DMS79 (cell line): ENCODE results near the gene PBX1.
"Not testable (repeated sequence)": the region's sequence is repeated elsewhere in the genome, so short reads cannot be mapped to it uniquely, and the experiment has no call there.

Experiments
- DNase-seq: peaks from one replicate; lab custom pipeline; 2025; lab: John Stamatoyannopoulos, UW

Gene PBX1

DNA sequence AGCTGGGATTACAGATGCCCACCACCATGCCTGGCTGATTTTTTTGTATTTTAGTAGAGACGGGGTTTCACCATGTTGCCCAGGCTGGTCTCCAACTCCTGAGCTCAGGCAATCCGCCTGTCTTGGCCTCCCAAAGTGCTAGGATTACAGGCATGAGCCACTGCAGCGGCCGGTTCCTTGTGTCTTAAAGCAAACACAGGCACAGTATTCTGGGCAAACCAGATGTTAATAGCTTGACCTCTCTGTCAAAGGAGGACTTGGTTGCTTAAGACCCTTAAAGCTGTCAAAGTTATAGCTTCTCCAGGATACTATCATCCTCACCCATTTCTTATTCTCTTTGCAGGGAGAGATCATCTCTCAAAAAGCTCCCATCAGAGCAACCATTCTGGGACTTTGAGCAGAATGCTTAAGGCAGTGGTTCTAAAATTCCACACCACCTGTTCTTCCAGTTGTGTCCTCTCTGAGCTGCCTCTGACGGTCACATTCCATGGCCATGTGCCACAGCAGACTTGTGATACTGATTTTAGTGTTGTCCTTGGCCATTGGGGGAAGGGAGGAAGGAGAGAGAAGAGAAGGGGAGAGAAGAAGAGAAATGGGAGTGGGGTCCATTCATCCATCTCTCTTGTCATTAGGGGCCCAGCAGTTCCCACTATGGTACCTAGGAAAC lies 81.8 kb downstream of the PBX1 start:
- DNase-seq: no peak

- no peak for DNase-seq
These were observed 82.4 kb downstream of the PBX1 start for GRCh38 chr1:164641353-164641730.

DNA sequence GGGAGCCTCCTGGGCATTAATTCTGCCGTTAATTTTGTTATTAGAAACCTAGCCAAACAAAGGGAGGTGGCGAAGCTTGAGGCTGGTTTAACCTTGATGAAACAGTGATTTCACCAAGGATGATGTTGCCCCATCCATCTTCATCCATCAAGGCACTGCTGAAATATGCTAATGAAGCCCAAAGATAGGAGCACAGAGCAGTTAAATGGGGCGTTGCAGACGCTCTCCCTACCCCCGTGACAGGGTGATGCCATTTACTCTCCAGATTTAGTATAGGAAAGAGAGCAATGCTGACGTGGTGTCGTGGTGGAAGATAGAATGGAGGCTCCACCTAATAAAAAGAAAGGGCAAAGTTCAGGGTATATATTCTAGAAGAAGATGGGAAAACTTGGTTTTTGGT lies 84.0 kb downstream of the PBX1 start:
- DNase-seq: no peak

DNA sequence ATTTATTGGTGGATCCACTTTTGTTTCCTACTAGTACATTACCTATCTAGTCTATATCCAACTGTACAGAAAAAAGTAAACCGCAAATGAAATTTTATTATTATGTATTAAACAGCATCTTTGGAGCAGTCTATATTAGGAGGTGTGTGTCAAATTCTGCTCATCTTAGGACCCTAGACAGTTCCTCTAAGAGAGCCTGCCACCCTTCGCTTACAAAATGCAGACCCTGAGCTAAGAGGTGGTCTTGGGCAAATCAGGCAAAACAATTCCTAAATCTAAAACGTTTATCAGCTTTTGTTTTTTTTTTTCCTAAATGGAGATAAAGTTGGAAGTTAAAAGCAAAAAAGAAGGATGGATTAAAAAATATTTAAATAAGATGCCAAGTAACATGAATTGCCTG lies 85.3 kb downstream of the PBX1 start:
- no peak for DNase-seq

- no peak for DNase-seq
These were observed 86.0 kb downstream of the PBX1 start for GRCh38 chr1:164644774-164645644.

DNA sequence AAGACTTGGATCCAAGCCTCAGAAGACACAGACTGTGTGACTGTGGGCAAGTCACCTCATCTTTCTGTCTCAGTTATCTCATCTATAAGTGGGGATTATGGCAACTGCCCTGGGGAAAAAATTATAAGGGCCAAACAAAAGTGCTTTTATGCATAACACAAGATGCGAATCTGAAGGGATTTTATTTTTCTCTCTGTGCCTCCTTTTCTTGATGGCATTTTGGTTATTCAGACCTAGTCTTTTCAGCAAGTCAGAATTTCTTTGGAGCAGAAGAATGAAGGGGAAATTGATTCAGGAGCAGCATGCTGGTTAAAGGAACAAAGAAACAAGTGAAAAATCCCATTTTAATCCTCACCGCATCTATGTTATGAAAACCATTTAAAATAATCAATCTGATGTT lies 86.9 kb downstream of the PBX1 start:
- DNase-seq: no peak

- no peak for DNase-seq
These were observed 88.2 kb downstream of the PBX1 start for GRCh38 chr1:164647211-164647610.

DNA sequence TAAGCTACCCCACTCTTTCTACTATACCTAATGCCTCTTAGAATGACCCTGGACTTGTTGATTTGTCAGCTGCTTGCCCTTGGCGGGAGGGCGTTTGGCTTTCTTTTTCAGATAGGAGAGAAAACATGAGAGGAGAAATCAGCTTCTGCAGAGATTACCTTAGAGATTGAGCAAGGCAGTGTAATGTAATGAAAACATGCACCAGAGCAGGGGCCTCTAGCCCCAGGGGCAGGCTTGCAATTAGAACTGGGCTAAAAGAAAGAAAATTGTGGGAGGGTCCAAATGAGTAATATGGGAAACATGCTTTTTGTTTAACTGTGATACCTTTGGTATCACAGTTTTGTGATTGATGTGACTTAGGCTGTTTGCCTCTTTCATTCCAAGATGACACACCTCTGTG lies 89.7 kb downstream of the PBX1 start:
- no peak for DNase-seq

GRCh38 chr1:164649146-164649545 lies 90.2 kb downstream of the PBX1 start:
- no peak for DNase-seq

GRCh38 chr1:164650531-164650930 lies 91.5 kb downstream of the PBX1 start:
- DNase-seq: no peak

DNA sequence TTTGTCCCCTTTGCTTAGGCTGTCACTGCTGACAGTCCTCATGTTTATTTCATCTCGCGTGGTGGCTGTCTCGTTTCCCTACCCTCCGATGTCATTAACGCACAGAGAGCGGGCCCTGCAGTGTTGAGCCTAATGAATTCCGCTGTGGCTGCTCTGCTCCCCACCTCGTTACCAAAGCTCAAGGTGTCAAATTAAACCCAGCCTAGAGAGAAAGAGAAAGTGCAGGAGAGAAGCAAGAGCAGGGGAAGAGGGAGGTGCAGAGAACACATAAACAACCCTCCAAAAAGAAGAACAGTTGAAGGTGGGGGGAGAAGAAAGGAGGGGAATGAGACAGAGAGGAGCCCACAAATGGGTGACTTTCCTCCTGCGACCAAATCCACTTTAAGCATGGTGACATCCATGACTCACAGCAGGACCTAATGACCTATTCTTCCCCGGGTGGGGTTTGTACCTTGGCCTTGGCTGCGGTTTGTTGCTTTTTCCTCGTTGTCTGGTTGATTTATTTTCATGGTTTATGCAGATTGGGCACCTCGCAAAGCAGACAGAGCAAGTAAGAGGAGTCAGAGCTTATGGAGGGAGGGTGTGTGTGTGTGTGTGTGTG lies 92.5 kb downstream of the PBX1 start:
- no peak for DNase-seq

GRCh38 chr1:164652969-164653368 lies 94.0 kb downstream of the PBX1 start:
- DNase-seq: not testable (repeated sequence)

- no peak for DNase-seq
These were observed 94.7 kb downstream of the PBX1 start for GRCh38 chr1:164653705-164654104.

- no peak for DNase-seq
These were observed 95.2 kb downstream of the PBX1 start for GRCh38 chr1:164654200-164654599.

GRCh38 chr1:164658864-164659263 lies 99.9 kb downstream of the PBX1 start:
- no peak for DNase-seq

GRCh38 chr1:164659621-164660411 lies 100.8 kb downstream of the PBX1 start:
- DNase-seq: no peak

- peak; percentile 95 for DNase-seq
These were observed 101.4 kb downstream of the PBX1 start for GRCh38 chr1:164660412-164660772.

DNA sequence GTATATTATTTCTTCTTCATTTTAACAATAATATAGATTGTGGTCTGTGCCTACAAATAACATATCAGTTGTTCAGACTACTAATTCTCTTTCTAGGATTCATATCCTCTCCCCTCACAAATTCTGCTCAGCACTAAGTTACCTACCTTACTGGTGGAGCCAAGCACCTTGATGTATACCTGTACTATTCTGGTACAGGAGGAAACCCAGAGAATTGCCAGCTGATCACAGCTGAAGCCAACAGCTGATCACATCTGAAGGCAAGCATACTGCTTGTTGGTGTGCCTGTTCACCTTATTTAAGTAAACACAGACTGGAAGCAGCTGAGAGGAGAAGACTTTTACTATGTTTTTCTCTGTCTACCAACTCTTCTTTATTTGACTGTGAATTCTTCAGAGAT lies 101.8 kb downstream of the PBX1 start:
- peak; percentile 56 for DNase-seq

DNA sequence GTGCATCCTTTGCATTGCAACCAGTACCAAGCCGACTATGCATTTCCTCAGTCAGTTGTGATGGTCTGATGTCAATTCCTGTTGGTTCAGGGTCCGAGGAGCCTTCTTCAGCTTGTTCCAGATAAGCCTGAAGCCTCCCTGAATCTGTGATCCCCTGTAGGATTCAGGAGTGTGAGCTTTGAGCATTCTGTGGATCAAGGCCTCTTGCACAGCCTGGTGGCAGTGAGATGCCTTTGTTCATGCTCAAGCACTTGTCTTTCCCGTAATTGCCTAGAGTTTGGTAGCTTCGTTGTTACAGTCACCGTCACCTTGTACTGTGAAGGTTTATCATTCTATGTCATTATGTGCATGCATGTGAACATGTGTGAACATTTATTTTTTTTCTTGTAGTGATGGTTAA lies 103.5 kb downstream of the PBX1 start:
- no peak for DNase-seq

DNA sequence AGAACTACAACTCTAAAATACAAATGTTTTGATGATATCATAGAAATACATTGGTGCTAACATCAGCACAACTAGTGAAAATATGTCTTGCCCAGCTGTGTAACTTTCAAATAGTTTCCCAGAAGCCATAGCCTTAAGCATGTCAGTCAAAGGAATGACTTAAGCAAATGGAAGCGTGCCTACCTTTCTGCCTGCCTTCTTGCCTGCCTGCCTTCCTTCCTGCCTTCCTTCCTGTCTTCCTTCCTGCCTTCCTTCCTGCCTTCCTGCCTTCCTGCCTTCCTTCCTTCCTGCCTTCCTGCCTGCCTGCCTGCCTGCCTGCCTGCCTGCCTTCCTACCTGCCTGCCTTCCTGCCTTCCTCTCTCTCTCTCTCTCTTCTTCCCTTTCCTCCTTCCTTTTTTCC lies 104.0 kb downstream of the PBX1 start:
- no peak for DNase-seq

- no peak for DNase-seq
These were observed 105.1 kb downstream of the PBX1 start for GRCh38 chr1:164664127-164664526.

DNA sequence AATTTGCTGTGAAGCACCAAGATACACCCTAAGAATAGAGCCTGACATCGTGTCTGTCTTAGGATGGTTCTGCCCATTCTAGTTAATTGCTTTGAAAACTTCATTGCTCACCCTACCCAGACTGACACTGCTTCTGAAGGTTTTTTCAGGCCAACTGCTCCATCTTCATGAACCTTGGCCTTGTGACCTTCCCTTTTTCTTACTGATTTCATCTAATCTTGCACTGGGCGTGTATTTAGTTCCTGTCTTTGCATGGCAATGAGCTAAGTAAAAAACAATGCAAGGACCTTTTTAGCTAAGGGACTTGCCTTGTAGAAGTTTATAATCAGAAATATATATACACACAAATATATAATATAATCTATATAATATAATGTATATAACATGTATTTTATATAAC lies 108.0 kb downstream of the PBX1 start:
- no peak for DNase-seq
